SK-N-MC (cell line): ENCODE results near the gene PEX11A.

ENCODE experiments used
- DNase-seq: peaks from one replicate; pipeline ENCODE4 v3.0.0-alpha.2; 2011; ENCODE audit warnings: low read depth, low spot score
- H3K27ac ChIP-seq: fragments of 200-600 bp; sonication (generic); 2 replicates; pipeline ENCODE4 v1.5.1; 2016; ENCODE audit warnings: mixed run types
- H3K36me3 ChIP-seq: fragments of 200-600 bp; sonication (generic); 2 replicates; pipeline ENCODE4 v1.6.1; 2017; ENCODE audit warnings: antibody characterized with exemption, low read length, mixed read lengths; ENCODE audit not compliant: insufficient read depth
- H3K4me3 ChIP-seq: fragments of 200-600 bp; sonication (generic); 2 replicates; pipeline ENCODE4 v1.5.1; 2016
- H3K9ac ChIP-seq: fragments of 200-600 bp; sonication (generic); 2 replicates; pipeline ENCODE4 v1.8.0; 2017; ENCODE audit warnings: mixed run types, mixed read lengths; ENCODE audit not compliant: insufficient read length
- H3K9me3 ChIP-seq: fragments of 200-600 bp; sonication (generic); 2 replicates; pipeline ENCODE4 v1.6.1; 2017; ENCODE audit warnings: low read depth, mild to moderate bottlenecking, antibody characterized with exemption, low read length, moderate library complexity, mixed read lengths
- EZH2 ChIP-seq: fragments of 200-600 bp; sonication (generic); IDR thresholded peaks from one replicate; pipeline ENCODE4 v1.6.1; 2017; ENCODE audit warnings: antibody characterized with exemption
- FOXP2 ChIP-seq: optimal IDR thresholded peaks from 2 replicates; pipeline ENCODE3; 2011; ENCODE audit warnings: mild to moderate bottlenecking, moderate library complexity; ENCODE audit not compliant: insufficient read depth; ENCODE audit errors: extremely low read length, control extremely low read depth
- POLR2AphosphoS5 ChIP-seq: IDR thresholded peaks from 2 replicates; pipeline ENCODE4 v1.6.1; 2012; ENCODE audit warnings: mild to moderate bottlenecking, low read depth, low read length, borderline replicate concordance

Gene PEX11A

DNA sequence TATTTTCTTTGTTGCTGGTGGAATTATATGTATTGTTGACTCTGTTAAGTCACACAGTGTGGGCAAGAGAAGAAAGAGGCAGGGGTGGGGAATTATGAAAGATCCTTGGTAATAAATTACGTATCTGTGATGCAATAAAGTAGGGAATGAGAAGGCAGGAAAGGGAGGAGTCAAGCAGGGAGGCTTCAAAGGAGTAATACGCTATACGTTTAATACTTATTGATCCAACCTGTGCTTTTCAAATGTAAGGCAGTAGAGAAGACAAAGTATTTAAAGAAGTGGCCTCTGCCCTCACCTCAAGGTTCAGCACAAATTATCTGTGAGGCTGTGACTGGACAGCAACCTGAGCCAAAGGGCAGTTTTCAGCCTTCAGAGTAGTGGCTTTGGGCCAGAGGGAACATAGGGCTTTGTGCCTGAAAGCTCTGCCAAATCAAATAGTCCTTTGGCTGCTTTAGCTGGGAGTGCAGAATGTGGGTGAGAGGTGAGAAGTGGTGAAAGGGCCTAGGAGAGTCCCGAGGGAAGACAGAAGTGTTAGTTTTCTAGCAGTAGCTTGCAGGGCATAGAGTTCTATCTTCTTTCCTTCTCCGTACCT is 10.2 kb downstream of the PEX11A start:
- DNase-seq, result no peak
- no peak overlapping the region for H3K4me3 ChIP-seq
- H3K9me3 ChIP-seq, result no peaks in the 10 kb centered on the region
- no peak overlapping the region for H3K27ac ChIP-seq
- H3K9ac ChIP-seq, result no peak overlapping the region
- no peak for TF ChIP-seq FOXP2
- TF ChIP-seq POLR2AphosphoS5, result no peak
- no peak for TF ChIP-seq EZH2
- H3K36me3 ChIP-seq, result peaks cover 18% of the 10 kb centered on the region; the same call in 1 of the 2 replicates

DNA sequence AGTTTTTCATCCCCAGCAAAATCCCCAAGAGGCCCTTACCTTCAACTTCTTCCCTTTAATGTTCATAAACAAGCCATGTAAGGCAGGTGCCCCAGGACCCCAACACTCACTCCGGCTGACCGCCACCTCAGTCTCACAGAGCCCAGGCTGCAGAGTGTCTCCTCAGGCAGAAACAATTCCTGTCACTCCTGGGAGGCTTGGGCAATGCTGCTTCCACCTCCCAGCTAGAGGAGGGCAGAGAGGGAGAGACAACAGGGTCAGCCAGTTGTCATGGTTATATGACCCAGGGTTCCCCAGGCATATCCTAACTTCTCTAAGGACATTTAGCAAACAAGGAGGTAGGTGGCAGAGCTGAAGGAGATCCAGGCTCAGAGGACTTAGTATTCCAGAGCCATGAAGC is 11.3 kb downstream of the PEX11A start, which contains the start of gene PLIN1:
TSS of gene PLIN1 (minus strand) at position 156 of the 400 bp plus-strand sequence. CDS start 1,878 bp downstream, outside the sequence.
- Histone ChIP-seq H3K9me3 (no peaks in the 10 kb centered on the region), H3K36me3 (peaks cover 13% of the 10 kb centered on the region; the same call in 1 of the 2 replicates), H3K27ac (no peak within 1 kb of the TSS), H3K4me3 (no peak within 1 kb of the TSS), H3K9ac (no peak within 1 kb of the TSS)
- DNase-seq, result no peak
- TF ChIP-seq FOXP2, result no peak
- TF ChIP-seq EZH2, result no peak
- no peak for TF ChIP-seq POLR2AphosphoS5

DNA sequence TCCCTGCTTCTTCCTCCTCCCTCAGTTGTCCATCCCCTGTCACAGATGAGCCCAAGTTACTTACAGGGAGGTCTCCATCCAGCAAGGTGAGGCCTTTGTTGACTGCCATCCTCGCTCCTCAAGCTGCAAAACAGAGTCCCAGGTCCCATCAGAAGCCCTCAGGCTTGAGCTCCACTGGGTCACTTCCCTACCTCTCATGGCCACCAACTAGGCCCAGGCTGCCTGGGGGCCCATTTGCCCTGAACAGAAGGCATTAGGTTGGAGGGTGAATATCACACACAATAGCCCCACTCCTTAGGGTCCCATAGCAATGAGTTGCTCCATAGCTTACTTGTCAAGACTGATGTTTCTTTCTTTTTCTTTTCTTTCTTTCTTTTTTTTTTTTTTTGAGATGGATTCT is 13.2 kb downstream of the PEX11A start:
- H3K36me3 ChIP-seq, result no peaks in the 10 kb centered on the region
- H3K27ac ChIP-seq, result no peak overlapping the region
- TF ChIP-seq POLR2AphosphoS5, result no peak
- TF ChIP-seq FOXP2, result no peak
- TF ChIP-seq EZH2, result no peak
- H3K9ac ChIP-seq, result no peak overlapping the region
- H3K4me3 ChIP-seq, result no peak overlapping the region
- no peak for DNase-seq
- no peaks in the 10 kb centered on the region for H3K9me3 ChIP-seq

DNA sequence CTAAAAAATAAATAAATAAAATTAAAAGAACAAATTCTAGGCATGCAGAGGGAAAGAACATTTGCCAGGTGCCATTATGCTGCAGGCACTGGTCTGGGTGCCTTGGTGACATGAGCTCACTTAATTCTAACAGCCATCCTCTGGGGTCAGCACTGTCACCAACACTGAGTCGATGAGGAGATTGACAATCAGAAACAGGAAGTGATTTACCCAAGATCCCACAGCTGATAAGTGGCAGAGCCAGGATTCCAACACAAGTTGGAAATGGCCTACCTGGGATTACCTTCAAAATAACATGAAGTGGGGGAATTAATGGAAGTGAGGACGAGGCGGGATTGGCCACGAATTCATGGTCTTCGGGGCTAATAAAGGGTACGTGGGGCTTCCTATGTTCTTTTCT is 14.9 kb downstream of the PEX11A start:
- Histone ChIP-seq H3K9ac (no peak overlapping the region), H3K4me3 (no peak overlapping the region), H3K9me3 (no peaks in the 10 kb centered on the region), H3K27ac (no peak overlapping the region), H3K36me3 (no peaks in the 10 kb centered on the region)
- TF ChIP-seq POLR2AphosphoS5, result no peak
- no peak for TF ChIP-seq EZH2
- no peak for TF ChIP-seq FOXP2
- DNase-seq, result no peak

DNA sequence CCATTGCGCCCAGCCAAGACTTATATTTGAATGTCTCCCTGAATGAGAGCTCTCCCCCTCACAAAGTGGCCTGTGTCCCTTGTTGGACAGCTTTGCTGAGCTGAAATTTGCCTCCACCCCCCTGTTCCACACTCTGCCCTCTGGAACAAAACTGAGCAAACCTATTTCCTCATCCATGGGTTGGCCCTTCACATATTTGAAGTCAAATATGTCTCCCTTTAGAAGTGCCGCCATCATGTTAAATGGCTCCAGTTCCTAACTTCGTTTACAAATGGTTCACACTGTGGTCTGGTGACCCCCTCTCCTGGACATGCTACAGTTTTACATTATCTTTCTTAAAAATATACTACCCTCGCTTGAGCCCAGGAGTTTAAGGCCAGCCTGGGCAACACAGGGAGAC is 16.0 kb downstream of the PEX11A start:
- H3K27ac ChIP-seq, result no peak overlapping the region
- no peaks in the 10 kb centered on the region for H3K9me3 ChIP-seq
- TF ChIP-seq EZH2 (no peak), POLR2AphosphoS5 (no peak), FOXP2 (no peak)
- no peak for DNase-seq
- H3K4me3 ChIP-seq, result no peak overlapping the region
- no peak overlapping the region for H3K9ac ChIP-seq
- no peaks in the 10 kb centered on the region for H3K36me3 ChIP-seq

DNA sequence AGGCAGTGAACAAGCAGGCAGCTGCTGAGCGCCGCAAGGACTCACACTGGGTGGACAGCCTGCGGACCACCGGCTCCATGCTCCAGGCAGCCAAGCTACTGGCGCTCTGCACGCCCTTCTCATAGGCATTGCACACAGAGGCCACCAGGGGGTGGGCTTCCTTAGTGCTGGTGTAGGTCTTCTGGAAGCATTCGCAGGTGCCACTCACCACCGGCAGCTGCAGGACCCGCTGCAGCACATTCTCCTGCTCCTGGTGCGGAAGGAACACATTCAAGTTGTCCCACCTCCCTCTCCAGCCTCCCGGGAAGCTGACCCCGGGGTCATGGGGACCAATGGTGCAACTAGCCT is 17.4 kb downstream of the PEX11A start:
- DNase-seq, result no peak
- TF ChIP-seq EZH2 (no peak), POLR2AphosphoS5 (no peak), FOXP2 (no peak)
- no peak overlapping the region for H3K4me3 ChIP-seq
- no peaks in the 10 kb centered on the region for H3K9me3 ChIP-seq
- H3K36me3 ChIP-seq, result no peaks in the 10 kb centered on the region
- H3K27ac ChIP-seq, result no peak overlapping the region
- H3K9ac ChIP-seq, result no peak overlapping the region

DNA sequence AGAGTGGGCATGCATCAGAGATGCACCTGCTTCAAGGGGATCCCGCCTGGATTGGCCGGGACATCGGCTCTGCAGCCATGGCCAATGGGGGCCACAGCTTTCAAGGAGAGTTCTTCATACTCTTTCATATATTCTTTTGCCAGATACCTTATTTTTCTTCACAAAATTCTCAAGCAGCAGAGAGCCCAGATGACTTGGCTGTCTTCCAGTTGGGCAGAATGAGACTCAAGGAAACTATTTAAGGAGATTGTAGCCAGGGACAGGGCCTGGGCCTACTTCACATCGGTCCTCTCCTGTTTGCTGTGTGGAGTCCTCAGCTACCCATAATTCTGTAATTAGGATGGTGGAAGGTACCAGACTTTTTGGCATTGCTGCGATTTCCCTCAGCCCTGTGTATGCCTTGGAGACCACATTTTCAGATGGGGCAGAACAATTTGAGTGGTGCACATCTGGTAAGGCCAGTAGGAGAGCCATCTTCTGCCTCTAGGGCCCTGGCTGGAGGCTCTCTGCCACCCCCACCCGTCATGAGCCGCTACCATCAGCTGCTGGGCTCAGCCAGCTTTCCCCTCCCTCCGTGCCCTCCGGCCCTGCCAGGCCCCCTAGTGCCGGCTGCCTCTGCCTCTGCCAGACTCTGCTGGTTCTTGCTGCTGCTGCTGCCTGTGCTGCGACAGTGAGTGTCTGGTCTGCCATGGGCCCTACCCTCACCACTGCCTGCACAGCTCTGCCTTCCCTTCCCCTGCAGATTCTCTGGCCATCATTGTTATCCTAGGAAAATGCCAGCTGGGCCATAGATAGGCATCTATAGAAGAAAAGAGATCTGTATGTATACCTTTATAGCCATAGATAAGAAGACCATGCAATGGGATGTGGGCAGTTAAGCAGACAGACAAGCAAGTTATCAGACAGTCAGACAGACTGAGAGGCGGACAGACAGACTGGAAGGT is 18.1 kb downstream of the PEX11A start:
- TF ChIP-seq EZH2 (no peak), POLR2AphosphoS5 (no peak), FOXP2 (no peak)
- no peak for DNase-seq
- no peak overlapping the region for H3K9ac ChIP-seq

DNA sequence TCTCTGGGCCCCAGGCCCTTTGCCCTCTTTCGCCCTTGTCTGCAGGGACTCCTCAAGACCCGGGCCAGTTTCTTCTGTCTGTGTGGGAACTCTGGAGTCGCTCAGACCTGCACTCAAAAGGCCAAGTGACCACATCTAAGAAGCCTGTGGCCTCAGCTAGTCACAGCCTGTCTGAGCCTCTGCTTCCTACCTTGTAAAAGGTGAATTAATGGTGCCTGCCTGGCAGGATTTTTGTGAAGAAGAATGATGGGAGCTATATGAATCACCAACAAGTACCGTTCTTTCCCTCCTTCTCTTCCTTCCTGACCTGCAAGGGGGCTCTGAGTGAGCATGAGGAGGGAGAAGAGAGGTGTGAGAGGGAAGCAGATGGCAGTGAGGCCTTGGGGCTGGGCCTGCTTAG is 18.9 kb downstream of the PEX11A start:
- Histone ChIP-seq H3K9ac (no peak overlapping the region), H3K36me3 (no peaks in the 10 kb centered on the region), H3K9me3 (no peaks in the 10 kb centered on the region), H3K4me3 (no peak overlapping the region), H3K27ac (no peak overlapping the region)
- no peak for DNase-seq
- TF ChIP-seq EZH2 (no peak), POLR2AphosphoS5 (no peak), FOXP2 (no peak)

More for the DNA sequence above, 18.1 kb downstream of the PEX11A start:
- Histone ChIP-seq H3K36me3 (no peaks in the 10 kb centered on the region), H3K27ac (no peak overlapping the region), H3K4me3 (no peak overlapping the region), H3K9me3 (no peaks in the 10 kb centered on the region)
